K562 (cell line): ENCODE results near the gene SERPINE1. TPM values are rescaled to one million over a fixed set of nuclear protein-coding genes. Genes with fewer than 3 reads are reported as not detected.
A peak's percentile ranks its signal among the peaks of the same experiment; 100 is the strongest.

ENCODE experiments used
- MAFG ChIP-seq: fragments of 450-650 bp; conservative IDR thresholded peaks from 2 replicates; pipeline ENCODE4 v1.6.1; 2016; ENCODE audit warnings: missing genetic modification characterization, missing compliant biosample characterization
- MIER1 ChIP-seq: fragments of 450-650 bp; IDR thresholded peaks from 2 replicates; pipeline ENCODE4 v1.6.1; 2016; ENCODE audit warnings: antibody characterized with exemption, mild to moderate bottlenecking, low read depth
- RAD51 ChIP-seq: fragments of 450-650 bp; IDR thresholded peaks from 2 replicates; pipeline ENCODE4 v1.7.1; 2016; ENCODE audit warnings: low read depth, mild to moderate bottlenecking, borderline replicate concordance
- STAT5A ChIP-seq: IDR thresholded peaks from 2 replicates; pipeline ENCODE4 v1.6.1; 2012; ENCODE audit warnings: low read length, inconsistent platforms, borderline replicate concordance
- ZNF316 ChIP-seq: fragments of 450-650 bp; IDR thresholded peaks from 2 replicates; pipeline ENCODE4 v1.6.1; 2016
- polyA plus RNA-seq, 8 experiments: library from polyadenylated mRNA; depleted of rRNA in 4 of 8; stranded (reverse) in 5 of 8; unstranded in 3 of 8; fragments of >200 nt; fragmentation: Nextera tagmentation in 2 of 8; fragmentation: Illumina TruSeq in 1 of 8; extraction: Ambion mirVana in 2 of 8; extraction: Trizol in 1 of 8; gene quantifications; 2 replicates each; pipeline versions ENCODE4 v1.2.1 to v1.2.3, GENCODE V29; 2011 to 2014; ENCODE audit warnings: inconsistent platforms in 1 of 8, missing spikeins in 1 of 8
- total RNA-seq, 7 experiments: library from RNA; depleted of rRNA in 6 of 7; stranded (reverse); fragments of >200 nt in 6 of 7; fragmentation: Illumina TruSeq in 2 of 7; extraction: Trizol in 2 of 7; gene quantifications; 2 replicates each; pipeline versions ENCODE4 v1.2.1 to v1.2.3, GENCODE V29; 2011 to 2021; ENCODE audit warnings: low replicate concordance in 1 of 7
- TF ChIP-seq, protein P1 (sequence below): fragments of 450-650 bp; formaldehyde crosslinking; IDR thresholded peaks from 2 replicates; pipeline ENCODE4 v1.4.0; 2022; ENCODE audit warnings: mild to moderate bottlenecking, moderate library complexity
- TF ChIP-seq, protein P2 (sequence below), 2 experiments: IDR thresholded peaks; 2 replicates each; pipeline ENCODE4 v1.6.1; 2011; ENCODE audit warnings: borderline replicate concordance in 1 of 2, control low read depth in 1 of 2, low read depth in 1 of 2, low read length in 1 of 2, mild to moderate bottlenecking in 1 of 2, mixed read lengths in 1 of 2, moderate library complexity in 1 of 2; ENCODE audit not compliant: insufficient read depth in 1 of 2, insufficient read length in 1 of 2, poor library complexity in 1 of 2, severe bottlenecking in 1 of 2; ENCODE audit errors: extremely low read depth in 1 of 2
- TF ChIP-seq, protein P3 (sequence below): fragments of 450-650 bp; IDR thresholded peaks from 2 replicates; pipeline ENCODE4 v1.7.0; 2016; ENCODE audit warnings: borderline replicate concordance
- TF ChIP-seq, protein P4 (sequence below), 2 experiments: fragments of 450-650 bp in 1 of 2; sonication (generic) in 1 of 2; formaldehyde crosslinking in 1 of 2; IDR thresholded peaks; 2 replicates each; pipeline versions ENCODE4 v1.7.1 to v1.9.0; 2016 to 2022; ENCODE audit warnings: inconsistent platforms in 1 of 2, mild to moderate bottlenecking in 1 of 2, missing genetic modification reagents in 1 of 2

Gene SERPINE1
- total and polyA plus RNA-seq, 9 of the 15 experiments (the other 6 are each of a cell fraction or from before 2014, with no cell fraction given), result 0.22 to 4.8 (median 0.91) TPM

DNA sequence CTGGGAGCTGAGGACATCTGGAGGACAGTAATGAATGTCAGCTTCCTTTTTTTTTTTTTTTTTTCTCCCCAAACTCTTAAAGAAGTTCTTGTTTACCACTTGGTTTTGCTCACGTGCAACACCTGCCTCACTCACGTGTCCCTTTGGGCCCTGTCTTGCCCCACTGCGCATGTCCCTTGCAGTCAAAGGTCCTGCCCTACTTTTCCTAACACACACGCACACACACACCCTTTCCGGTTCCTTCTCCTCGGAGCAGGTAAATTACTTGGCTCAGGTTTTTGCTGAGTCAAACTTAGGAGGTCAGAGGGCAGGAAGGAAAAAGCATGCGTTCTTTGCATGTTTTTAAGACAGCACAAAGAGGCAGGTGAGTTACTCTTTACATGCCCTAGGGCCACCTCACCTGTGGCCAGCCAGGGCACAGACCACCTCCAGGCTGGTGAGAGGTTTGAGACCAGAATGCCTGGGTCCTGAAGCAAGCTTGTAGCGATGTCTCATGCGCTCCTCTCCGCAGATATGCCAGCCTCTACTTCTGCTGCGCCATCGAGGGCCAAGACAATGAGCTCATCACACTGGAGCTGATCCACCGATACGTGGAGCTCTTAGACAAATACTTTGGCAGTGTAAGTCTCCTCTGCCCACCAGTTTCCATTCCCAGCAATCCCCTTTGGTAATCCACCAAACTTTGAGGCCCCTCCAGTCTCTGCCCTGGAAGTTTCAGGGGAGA, 30.1 kb downstream of the SERPINE1 start (continued):
- TF ChIP-seq, protein P1, sequence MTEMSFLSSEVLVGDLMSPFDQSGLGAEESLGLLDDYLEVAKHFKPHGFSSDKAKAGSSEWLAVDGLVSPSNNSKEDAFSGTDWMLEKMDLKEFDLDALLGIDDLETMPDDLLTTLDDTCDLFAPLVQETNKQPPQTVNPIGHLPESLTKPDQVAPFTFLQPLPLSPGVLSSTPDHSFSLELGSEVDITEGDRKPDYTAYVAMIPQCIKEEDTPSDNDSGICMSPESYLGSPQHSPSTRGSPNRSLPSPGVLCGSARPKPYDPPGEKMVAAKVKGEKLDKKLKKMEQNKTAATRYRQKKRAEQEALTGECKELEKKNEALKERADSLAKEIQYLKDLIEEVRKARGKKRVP (CRISPR knock-in tag), result no peak
- TF ChIP-seq, protein P2, sequence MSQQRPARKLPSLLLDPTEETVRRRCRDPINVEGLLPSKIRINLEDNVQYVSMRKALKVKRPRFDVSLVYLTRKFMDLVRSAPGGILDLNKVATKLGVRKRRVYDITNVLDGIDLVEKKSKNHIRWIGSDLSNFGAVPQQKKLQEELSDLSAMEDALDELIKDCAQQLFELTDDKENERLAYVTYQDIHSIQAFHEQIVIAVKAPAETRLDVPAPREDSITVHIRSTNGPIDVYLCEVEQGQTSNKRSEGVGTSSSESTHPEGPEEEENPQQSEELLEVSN (IDR thresholded peaks at IDR 0.05; ENCODE audit: borderline replicate concordance in 1 of 2, extremely low read depth in 1 of 2, insufficient read depth in 1 of 2, insufficient read length in 1 of 2, low read depth in 1 of 2, low read length in 1 of 2, poor library complexity in 1 of 2, severe bottlenecking in 1 of 2), result peak in 1 of 2 experiments; percentile 59
- no peak for TF ChIP-seq STAT5A
- no peak for TF ChIP-seq MIER1
- TF ChIP-seq, protein P3, sequence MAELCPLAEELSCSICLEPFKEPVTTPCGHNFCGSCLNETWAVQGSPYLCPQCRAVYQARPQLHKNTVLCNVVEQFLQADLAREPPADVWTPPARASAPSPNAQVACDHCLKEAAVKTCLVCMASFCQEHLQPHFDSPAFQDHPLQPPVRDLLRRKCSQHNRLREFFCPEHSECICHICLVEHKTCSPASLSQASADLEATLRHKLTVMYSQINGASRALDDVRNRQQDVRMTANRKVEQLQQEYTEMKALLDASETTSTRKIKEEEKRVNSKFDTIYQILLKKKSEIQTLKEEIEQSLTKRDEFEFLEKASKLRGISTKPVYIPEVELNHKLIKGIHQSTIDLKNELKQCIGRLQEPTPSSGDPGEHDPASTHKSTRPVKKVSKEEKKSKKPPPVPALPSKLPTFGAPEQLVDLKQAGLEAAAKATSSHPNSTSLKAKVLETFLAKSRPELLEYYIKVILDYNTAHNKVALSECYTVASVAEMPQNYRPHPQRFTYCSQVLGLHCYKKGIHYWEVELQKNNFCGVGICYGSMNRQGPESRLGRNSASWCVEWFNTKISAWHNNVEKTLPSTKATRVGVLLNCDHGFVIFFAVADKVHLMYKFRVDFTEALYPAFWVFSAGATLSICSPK, result no peak
- peak; percentile 98 for TF ChIP-seq ZNF316
- TF ChIP-seq RAD51, result peak; percentile 44; the same call in 1 of the 2 replicates
- peak; percentile 63 for TF ChIP-seq MAFG
- TF ChIP-seq, protein P4, sequence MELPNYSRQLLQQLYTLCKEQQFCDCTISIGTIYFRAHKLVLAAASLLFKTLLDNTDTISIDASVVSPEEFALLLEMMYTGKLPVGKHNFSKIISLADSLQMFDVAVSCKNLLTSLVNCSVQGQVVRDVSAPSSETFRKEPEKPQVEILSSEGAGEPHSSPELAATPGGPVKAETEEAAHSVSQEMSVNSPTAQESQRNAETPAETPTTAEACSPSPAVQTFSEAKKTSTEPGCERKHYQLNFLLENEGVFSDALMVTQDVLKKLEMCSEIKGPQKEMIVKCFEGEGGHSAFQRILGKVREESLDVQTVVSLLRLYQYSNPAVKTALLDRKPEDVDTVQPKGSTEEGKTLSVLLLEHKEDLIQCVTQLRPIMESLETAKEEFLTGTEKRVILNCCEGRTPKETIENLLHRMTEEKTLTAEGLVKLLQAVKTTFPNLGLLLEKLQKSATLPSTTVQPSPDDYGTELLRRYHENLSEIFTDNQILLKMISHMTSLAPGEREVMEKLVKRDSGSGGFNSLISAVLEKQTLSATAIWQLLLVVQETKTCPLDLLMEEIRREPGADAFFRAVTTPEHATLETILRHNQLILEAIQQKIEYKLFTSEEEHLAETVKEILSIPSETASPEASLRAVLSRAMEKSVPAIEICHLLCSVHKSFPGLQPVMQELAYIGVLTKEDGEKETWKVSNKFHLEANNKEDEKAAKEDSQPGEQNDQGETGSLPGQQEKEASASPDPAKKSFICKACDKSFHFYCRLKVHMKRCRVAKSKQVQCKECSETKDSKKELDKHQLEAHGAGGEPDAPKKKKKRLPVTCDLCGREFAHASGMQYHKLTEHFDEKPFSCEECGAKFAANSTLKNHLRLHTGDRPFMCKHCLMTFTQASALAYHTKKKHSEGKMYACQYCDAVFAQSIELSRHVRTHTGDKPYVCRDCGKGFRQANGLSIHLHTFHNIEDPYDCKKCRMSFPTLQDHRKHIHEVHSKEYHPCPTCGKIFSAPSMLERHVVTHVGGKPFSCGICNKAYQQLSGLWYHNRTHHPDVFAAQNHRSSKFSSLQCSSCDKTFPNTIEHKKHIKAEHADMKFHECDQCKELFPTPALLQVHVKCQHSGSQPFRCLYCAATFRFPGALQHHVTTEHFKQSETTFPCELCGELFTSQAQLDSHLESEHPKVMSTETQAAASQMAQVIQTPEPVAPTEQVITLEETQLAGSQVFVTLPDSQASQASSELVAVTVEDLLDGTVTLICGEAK (IDR thresholded peaks at IDR 0.05), result 0 out of 2 replicates have a peak, but pooled peaks have one; percentile 12
- TF ChIP-seq, protein P4 (CRISPR knock-in tag; IDR thresholded peaks at IDR 0.05), result no peak
